ENCODE measurements around the gene TRMU.

GRCh38 chr22:46308283-46308988, 27.1 kb upstream of the TRMU start:
- TF ChIP-seq CTCF (conservative IDR thresholded peaks at IDR 0.05; ENCODE audit: low read depth in 2 of 2) = no peak
- TF ChIP-seq EZH2 (IDR thresholded peaks at IDR 0.05; ENCODE audit: low read depth, unreplicated experiment) = no peak
- no peak for TF ChIP-seq JUNB (IDR thresholded peaks at IDR 0.05; ENCODE audit: unreplicated experiment)
- TF ChIP-seq ZNF331 (CRISPR knock-in tag; IDR thresholded peaks at IDR 0.05; ENCODE audit: low read depth) = no peak
- no peak for TF ChIP-seq NANOG (IDR thresholded peaks at IDR 0.05; ENCODE audit: borderline replicate concordance)

Measured in GM23338 (cell line).